Measurements from ENCODE around the gene SLC39A5.
"Not testable (repeated sequence)": the region's sequence is repeated elsewhere in the genome, so short reads cannot be mapped to it uniquely, and the experiment has no call there.

The SLC39A5 gene

GRCh38 chr12:56274299-56274698 lies 44.4 kb downstream of the SLC39A5 start:
- no peaks in the 10 kb centered on the region for H3K27me3 ChIP-seq (ENCODE audit: control insufficient read depth in 1 of 2, insufficient read depth in 2 of 2, low read length in 2 of 2)
- H3K27ac ChIP-seq (ENCODE audit: low read length): no peak overlapping the region
- no peaks in the 10 kb centered on the region for H3K4me1 ChIP-seq (ENCODE audit: control insufficient read depth, insufficient read depth, low read length)
- peaks cover 47 to 54% of the 10 kb centered on the region in 2 donors for H3K36me3 ChIP-seq (ENCODE audit: control insufficient read depth in 2 of 2, insufficient read depth in 2 of 2, low read length in 2 of 2)
- no peak overlapping the region for H3K4me3 ChIP-seq (ENCODE audit: low read length in 2 of 2)
- no peaks in the 10 kb centered on the region for H3K9me3 ChIP-seq (ENCODE audit: control insufficient read depth in 2 of 2, low read length in 2 of 2)
- no peak overlapping the region for H3K9ac ChIP-seq (ENCODE audit: low read length in 2 of 2)

- Histone ChIP-seq H3K27me3 (ENCODE audit: control insufficient read depth in 1 of 2, insufficient read depth in 2 of 2, low read length in 2 of 2) (no peaks in the 10 kb centered on the region), H3K9me3 (ENCODE audit: control insufficient read depth in 2 of 2, low read length in 2 of 2) (no peaks in the 10 kb centered on the region), H3K36me3 (ENCODE audit: control insufficient read depth in 2 of 2, insufficient read depth in 2 of 2, low read length in 2 of 2) (peaks cover 52 to 59% of the 10 kb centered on the region in 2 donors), H3K4me1 (ENCODE audit: control insufficient read depth, insufficient read depth, low read length) (peaks cover 4% of the 10 kb centered on the region), H3K9ac (ENCODE audit: low read length in 2 of 2) (no peak overlapping the region), H3K27ac (ENCODE audit: low read length) (no peak overlapping the region), H3K4me3 (ENCODE audit: low read length in 2 of 2) (no peak overlapping the region)
These were observed 49.1 kb downstream of the SLC39A5 start for GRCh38 chr12:56278905-56279304.

GRCh38 chr12:56280849-56281248 lies 51.0 kb downstream of the SLC39A5 start:
- Histone ChIP-seq H3K4me1 (ENCODE audit: control insufficient read depth, insufficient read depth, low read length) (peaks cover 4% of the 10 kb centered on the region), H3K9me3 (ENCODE audit: control insufficient read depth in 2 of 2, low read length in 2 of 2) (no peaks in the 10 kb centered on the region), H3K9ac (ENCODE audit: low read length in 2 of 2) (no peak overlapping the region), H3K27me3 (ENCODE audit: control insufficient read depth in 1 of 2, insufficient read depth in 2 of 2, low read length in 2 of 2) (no peaks in the 10 kb centered on the region), H3K36me3 (ENCODE audit: control insufficient read depth in 2 of 2, insufficient read depth in 2 of 2, low read length in 2 of 2) (peaks cover 45 to 50% of the 10 kb centered on the region in 2 donors), H3K27ac (ENCODE audit: low read length) (no peak overlapping the region), H3K4me3 (ENCODE audit: low read length in 2 of 2) (no peak overlapping the region)

GRCh38 chr12:56282030-56282429 lies 52.2 kb downstream of the SLC39A5 start:
- no peak overlapping the region for H3K4me3 ChIP-seq (ENCODE audit: low read length in 2 of 2)
- H3K36me3 ChIP-seq (ENCODE audit: control insufficient read depth in 2 of 2, insufficient read depth in 2 of 2, low read length in 2 of 2): peaks cover 40 to 47% of the 10 kb centered on the region in 2 donors
- no peaks in the 10 kb centered on the region for H3K9me3 ChIP-seq (ENCODE audit: control insufficient read depth in 2 of 2, low read length in 2 of 2)
- no peak overlapping the region for H3K9ac ChIP-seq (ENCODE audit: low read length in 2 of 2)
- no peaks in the 10 kb centered on the region for H3K27me3 ChIP-seq (ENCODE audit: control insufficient read depth in 1 of 2, insufficient read depth in 2 of 2, low read length in 2 of 2)
- H3K27ac ChIP-seq (ENCODE audit: low read length): no peak overlapping the region
- peaks cover 5% of the 10 kb centered on the region for H3K4me1 ChIP-seq (ENCODE audit: control insufficient read depth, insufficient read depth, low read length)

GRCh38 chr12:56282579-56282978 lies 52.7 kb downstream of the SLC39A5 start:
- Histone ChIP-seq H3K4me1 (ENCODE audit: control insufficient read depth, insufficient read depth, low read length) (peaks cover 6% of the 10 kb centered on the region), H3K36me3 (ENCODE audit: control insufficient read depth in 2 of 2, insufficient read depth in 2 of 2, low read length in 2 of 2) (peaks cover 39 to 47% of the 10 kb centered on the region in 2 donors), H3K4me3 (ENCODE audit: low read length in 2 of 2) (no peak overlapping the region), H3K9me3 (ENCODE audit: control insufficient read depth in 2 of 2, low read length in 2 of 2) (no peaks in the 10 kb centered on the region), H3K27me3 (ENCODE audit: control insufficient read depth in 1 of 2, insufficient read depth in 2 of 2, low read length in 2 of 2) (no peaks in the 10 kb centered on the region), H3K27ac (ENCODE audit: low read length) (no peak overlapping the region), H3K9ac (ENCODE audit: low read length in 2 of 2) (no peak overlapping the region)

GRCh38 chr12:56284263-56284662 lies 54.4 kb downstream of the SLC39A5 start:
- not testable (repeated sequence) for H3K9ac ChIP-seq (ENCODE audit: low read length in 2 of 2)

GRCh38 chr12:56286044-56286830 lies 56.4 kb downstream of the SLC39A5 start:
- Histone ChIP-seq H3K4me1 (ENCODE audit: control insufficient read depth, insufficient read depth, low read length) (peaks cover 9% of the 10 kb centered on the region), H3K9me3 (ENCODE audit: control insufficient read depth in 2 of 2, low read length in 2 of 2) (no peaks in the 10 kb centered on the region), H3K36me3 (ENCODE audit: control insufficient read depth in 2 of 2, insufficient read depth in 2 of 2, low read length in 2 of 2) (peaks cover 26 to 31% of the 10 kb centered on the region in 2 donors), H3K27me3 (ENCODE audit: control insufficient read depth in 1 of 2, insufficient read depth in 2 of 2, low read length in 2 of 2) (no peaks in the 10 kb centered on the region), H3K27ac (ENCODE audit: low read length) (no peak overlapping the region), H3K9ac (ENCODE audit: low read length in 2 of 2) (no peak overlapping the region), H3K4me3 (ENCODE audit: low read length in 2 of 2) (no peak overlapping the region)

More at GRCh38 chr12:56284263-56284662, 54.4 kb downstream of the SLC39A5 start:
- not testable (repeated sequence) for H3K9me3 ChIP-seq (ENCODE audit: control insufficient read depth in 2 of 2, low read length in 2 of 2); H3K4me3 ChIP-seq (ENCODE audit: low read length in 2 of 2); H3K4me1 ChIP-seq (ENCODE audit: control insufficient read depth, insufficient read depth, low read length); H3K27ac ChIP-seq (ENCODE audit: low read length); H3K27me3 ChIP-seq (ENCODE audit: control insufficient read depth in 1 of 2, insufficient read depth in 2 of 2, low read length in 2 of 2)
- H3K36me3 ChIP-seq (ENCODE audit: control insufficient read depth in 2 of 2, insufficient read depth in 2 of 2, low read length in 2 of 2): peaks cover 29 to 38% of the 10 kb centered on the region in 2 donors

Measured in stomach smooth muscle (tissue), 2 donors.